HL-60/S4 (cell line): ENCODE measurements around the gene AJM1.
"Not testable (repeated sequence)": the region's sequence is repeated elsewhere in the genome, so short reads cannot be mapped to it uniquely, and the experiment has no call there.

ENCODE experiments used
- in situ Hi-C: fragments of 300-500 bp; cut with MboI; formaldehyde crosslinking; loops from 2 replicates; pipeline ENCODE4 v1.14.3; 2022; ENCODE audit warnings: low sequenced_read_pairs

The AJM1 gene

DNA sequence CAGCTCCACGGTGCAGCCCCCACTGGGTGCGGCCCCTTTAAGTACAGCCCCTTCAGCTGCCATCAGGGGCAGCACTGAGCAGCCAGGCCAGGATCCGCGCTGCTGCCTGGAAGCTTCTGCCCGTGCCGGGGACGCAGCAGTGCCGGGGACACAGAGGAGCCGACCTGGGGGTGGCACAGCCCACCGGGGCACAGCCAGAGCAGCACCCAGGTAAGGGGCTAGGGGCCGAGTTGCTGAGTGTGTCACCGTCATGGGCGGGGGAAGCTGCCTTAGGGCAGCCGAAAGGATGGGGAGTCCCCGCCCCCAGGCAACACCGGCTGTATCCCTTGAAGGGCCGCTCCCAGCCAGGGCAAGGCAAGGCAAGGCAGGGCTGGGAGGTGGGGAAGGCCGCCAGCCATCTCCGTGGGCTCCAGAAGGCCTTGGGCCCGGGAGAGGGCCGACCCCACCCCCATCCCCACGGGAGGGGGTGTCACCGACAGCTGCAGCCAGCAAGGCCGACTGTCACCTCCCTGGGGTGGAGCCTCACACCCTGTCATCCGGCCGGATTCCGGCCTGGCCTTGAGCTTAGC lies at the start of gene AJM1:
Gene AJM1, plus strand, starts transcription at position 99 of the 569 bp plus-strand sequence. CDS start 1,937 bp downstream, outside the sequence.
- in situ Hi-C loops: not testable (repeated sequence)

DNA sequence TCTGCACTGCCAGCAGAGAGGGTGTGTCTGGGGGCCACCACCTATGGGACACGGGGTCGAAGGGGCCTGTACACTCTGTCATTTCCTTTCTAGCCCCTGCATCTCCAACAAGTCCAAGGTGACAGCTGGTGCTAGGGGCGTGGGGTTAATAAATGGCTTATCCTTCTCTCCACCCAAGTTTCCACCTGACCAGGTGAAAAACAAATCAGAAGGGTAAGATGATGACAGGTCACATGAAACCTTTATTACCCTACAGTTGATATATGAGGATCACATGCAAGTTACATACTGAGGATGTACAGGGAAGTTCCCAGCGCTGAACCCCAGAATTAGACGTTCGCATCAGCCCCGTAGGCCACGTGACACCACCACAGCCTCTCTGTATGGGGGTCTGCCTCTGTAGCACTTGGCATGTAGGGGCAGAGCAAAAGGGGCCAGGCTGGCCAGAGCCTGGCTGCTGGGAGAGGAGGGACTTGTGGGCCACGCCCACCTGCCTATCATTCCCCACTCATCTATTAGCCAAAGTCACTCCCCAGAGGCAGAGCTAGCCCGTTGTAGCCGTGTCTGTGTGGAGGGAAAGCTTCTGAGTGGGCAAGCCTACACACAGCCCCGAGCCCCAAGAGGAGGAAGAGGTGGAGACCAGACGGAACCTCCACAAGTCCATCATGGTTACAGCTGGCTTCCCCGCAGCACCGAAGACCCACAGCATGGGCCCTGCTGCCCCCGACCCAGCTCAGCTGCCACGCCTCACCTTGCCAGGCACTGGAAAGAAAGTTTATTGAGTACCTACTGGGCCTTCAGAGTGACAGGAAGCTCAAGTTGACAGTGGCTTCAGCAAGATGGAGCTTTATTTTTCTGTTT lies 49.0 kb upstream of the AJM1 start:
- in situ Hi-C loops: loop anchor here (25.0 kb wide), 2 partner anchors 244 to 419 kb away; partner anchors contain the start of genes ABCA2, FUT7, NDOR1 and NPDC1

DNA sequence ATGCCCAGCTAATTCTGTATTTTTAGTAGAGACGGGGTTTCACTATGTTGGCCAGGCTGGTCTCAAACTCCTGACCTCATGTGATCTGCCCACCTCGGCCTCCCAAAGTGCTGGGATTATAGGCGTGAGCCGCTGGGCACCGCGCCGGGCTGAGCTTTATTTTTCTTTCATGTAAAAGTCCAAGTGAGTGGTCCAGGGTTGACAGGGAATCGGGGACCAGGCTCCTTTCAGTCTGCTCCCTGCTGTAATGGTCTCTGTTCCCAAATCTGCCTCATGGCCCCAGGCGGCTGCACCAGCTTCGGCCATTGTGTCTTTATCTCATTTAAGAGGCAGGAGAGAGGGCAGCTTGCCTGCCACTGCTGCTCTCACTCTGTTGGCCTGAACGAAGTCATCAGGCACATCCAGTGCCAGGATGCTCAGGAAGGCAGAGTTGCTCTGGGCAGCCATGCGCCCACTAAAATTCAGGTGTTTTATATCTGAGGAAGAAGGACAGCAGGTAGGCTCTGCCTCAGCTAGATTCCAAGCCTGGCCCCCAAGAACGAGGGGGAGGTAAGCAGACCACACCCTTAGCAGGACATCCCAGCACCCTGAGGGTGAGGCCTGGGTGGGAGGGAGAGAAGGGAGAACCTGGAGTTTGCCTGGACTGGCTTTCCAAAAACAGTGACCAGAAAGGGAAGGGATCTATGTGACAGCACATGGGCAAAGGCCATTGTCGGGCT lies 47.8 kb upstream of the AJM1 start:
- in situ Hi-C loops: loop anchor here (25.0 kb wide), 2 partner anchors 243 to 418 kb away; partner anchors contain the start of genes ABCA2, FUT7, NDOR1 and NPDC1

DNA sequence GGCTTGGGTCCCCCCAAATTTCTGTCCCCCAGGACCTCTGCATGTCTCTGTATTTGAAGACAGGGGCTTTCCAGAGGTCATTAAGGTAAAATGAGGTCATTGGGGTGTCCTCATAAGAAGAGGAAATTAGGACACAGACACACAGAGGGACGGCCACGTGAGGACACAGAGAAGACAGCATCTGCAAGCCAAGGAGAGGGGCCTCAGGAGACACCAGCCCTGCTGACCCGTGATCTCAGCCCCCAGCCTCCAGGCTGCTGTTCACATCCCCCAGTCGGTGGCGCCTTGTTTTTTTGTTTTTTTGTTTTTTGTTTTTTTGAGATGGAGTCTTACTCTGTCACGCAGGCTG lies 47.3 kb upstream of the AJM1 start:
- in situ Hi-C loops: loop anchor here (25.0 kb wide), 2 partner anchors 242 to 417 kb away; partner anchors contain the start of genes ABCA2, FUT7, NDOR1 and NPDC1

DNA sequence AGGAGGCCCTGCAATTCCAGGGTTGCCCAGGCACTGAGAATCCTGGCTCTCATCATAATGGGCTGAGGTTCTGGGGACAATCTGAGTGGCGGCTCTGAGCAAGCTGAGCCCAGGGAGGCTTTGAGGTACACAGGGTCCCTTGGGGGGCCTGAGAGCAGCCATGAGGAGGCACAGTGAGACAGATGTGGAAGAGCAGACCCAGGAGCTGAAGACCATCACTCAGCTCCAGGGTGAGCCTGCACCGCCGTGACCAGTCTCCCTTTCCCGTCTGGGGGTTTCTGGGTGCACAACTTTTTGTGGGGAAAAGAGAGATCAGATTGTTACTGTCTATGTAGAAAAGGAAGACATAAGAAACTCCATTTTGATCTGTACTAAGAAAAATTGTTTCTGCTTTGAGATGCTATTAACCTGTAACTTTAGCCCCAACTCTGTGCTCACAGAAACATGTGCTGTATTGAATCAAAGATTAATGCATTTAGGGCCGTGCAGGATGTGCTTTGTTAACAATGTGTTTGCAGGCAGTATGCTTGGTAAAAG lies 46.0 kb upstream of the AJM1 start, which contains the start of gene CCDC183:
Gene CCDC183, plus strand, starts transcription at position 101 of the 537 bp plus-strand sequence. Its CDS starts 60 bp downstream, at position 161.
- in situ Hi-C loops: loop anchor here (25.0 kb wide), 2 partner anchors 241 to 416 kb away; partner anchors contain the start of genes ABCA2, FUT7, NDOR1 and NPDC1

DNA sequence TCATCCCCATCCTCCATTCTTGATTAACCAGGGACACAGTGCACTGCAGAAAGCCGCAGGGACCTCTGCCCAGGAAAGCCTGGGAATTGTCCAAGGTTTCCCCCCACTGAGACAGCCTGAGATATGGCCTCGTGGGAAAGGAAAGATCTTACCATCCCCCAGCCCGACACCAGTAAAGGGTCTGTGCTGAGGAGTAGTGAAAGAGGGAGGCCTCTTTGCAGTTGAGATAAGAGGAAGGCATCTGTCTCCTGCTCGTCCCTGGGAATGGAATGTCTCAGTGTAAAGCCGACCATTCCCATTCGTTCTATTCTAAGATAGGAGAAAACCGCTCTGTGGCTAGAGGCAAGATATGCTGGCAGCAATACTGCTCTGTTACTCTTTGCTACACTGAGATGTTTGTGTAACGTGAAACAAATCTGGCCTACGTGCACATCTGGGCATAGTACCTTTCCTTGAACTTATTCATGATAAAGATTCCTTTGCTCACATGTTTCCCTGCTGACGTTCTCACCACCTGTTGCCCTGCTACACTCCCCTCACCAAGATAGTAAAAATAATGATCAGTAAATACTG lies 45.4 kb upstream of the AJM1 start:
- in situ Hi-C loops: loop anchor here (25.0 kb wide), 2 partner anchors 240 to 415 kb away; partner anchors contain the start of genes ABCA2, FUT7, NDOR1 and NPDC1

DNA sequence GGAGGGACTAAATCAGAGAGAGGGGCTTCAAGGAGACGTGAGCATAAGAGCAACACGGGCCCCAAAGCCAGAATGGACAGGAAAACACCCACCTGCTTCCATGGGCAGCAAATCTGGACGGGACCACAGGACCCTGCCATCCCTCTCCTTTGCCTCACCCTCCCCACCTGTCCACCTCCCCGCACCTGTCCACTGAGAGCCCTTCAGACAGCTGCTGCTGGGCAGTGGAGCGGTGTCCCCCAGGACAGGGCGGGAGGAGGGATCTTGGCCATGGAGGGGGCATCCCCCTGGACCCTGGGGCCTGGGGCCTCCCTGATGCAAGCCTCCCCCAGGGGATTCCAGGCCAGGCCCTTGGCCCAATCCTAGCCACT lies 43.6 kb upstream of the AJM1 start:
- in situ Hi-C loops: loop anchor here (25.0 kb wide), 2 partner anchors 239 to 414 kb away; partner anchors contain the start of genes ABCA2, FUT7, NDOR1 and NPDC1

DNA sequence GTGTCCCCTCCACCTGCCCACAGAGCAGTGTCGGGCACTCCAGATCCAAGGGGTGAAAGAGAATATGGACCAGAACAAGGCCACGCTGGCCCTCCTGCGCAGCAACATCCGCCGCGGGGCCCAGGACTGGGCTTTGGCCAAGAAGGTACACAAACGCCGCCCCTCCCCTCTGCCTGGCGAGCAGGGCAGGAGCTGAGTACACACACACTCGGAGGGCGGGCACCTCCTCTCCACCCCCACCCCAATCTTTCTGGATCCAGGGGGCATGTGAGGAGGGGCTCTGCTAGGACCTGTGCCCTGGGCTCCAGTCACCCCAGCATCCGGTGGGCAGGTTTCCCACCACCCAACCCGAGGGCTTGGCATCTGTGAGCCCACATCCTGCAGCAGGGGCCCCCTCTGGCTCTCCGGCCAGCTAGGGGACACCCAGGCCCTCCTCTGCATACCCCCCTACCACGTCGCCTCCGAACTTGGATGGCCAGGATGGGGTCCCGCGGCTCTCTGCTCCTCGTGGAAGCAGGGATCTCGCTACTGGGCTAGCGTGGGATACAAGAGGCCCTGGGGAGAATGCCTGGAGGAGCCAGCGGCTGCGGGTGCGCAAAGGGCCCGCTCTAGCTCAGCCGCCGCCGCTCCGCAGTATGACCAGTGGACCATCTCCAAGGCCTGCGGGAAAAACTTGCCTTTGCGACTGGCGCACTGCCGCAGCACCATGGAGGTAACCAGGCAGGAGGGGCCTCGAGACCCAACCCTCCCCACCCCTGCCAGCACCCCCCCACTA lies 43.0 kb upstream of the AJM1 start:
- in situ Hi-C loops: loop anchor here (25.0 kb wide), 2 partner anchors 238 to 413 kb away; partner anchors contain the start of genes ABCA2, FUT7, NDOR1 and NPDC1

DNA sequence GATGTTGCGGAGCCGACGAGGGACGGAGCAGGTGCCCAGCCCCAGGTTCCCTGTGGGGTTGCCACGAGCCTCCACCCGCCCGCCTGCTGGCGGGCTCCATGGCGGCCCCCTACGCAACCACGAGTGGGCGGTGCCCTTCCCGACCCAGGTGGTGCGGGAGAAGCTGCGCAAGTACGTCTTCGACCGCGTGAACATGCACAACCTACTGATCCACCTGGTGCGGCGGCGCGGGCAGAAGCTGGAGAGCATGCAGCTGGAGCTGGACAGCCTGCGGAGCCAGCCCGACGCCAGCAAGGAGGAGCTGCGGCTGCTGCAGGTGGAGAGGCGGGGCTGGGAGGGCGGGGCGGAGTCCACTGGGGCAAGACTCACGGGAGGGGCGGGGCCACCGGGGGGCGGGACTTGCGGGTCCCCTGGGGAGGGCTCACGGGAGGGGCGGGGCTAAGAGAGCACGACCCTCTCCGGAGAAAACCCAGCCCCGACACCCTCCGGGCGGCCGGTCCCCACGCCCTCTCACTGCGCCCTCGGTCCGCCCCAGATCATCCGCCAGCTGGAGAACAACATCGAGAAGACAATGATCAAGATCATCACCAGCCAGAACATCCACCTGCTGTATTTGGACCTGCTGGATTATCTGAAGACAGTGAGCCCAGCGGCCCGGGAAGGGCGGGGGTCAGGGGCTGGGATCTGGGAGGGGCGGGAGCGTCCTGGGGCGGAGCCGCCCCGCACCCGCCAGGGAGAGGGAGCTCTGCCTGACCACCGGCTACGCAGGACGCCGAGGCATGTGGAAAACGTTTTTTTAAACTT lies 42.2 kb upstream of the AJM1 start:
- in situ Hi-C loops: loop anchor here (25.0 kb wide), 2 partner anchors 237 to 412 kb away; partner anchors contain the start of genes ABCA2, FUT7, NDOR1 and NPDC1

DNA sequence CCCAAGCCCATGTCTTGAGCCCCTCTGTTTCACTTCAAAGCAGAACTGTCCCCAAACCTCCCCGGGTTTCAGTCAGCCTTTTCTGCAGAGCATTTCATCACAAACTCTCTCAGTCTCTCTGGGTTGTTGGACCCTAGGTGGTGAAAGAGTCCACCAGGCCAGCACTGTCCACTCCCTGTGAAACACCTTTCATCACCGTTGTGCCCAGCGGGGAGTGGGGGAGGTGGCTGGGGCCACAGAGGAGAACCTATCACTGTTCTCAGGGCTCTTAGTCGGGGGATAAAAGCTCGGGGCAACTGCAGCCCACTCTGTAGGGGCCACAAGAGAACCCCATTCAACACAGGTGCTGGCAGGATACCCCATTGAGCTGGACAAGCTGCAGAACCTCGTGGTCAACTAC lies 40.0 kb upstream of the AJM1 start:
- in situ Hi-C loops: no loop called here

DNA sequence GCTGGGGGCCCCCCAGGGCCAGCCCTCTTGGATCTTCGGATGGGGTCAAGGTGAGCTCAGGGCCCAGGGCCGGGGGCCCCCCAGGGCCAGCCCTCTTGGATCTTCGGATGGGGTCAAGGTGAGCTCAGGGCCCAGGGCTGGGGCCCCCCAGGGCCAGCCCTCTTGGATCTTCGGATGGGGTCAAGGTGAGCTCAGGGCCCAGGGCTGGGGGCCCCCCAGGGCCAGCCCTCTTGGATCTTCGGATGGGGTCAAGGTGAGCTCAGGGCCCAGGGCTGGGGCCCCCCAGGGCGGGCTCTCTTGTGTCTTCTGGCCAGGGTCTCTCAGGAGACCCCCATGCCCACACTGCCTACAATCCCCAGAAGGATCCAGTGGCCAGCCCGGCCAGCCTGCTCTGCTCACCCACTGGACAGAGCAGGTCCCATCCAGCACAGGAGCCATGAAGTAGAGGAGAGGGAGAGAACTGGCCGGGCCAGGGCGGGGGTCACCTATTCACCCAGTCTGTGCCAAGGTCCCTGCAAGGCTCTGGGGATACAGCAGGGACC lies 39.2 kb upstream of the AJM1 start:
- in situ Hi-C loops: not testable (repeated sequence)

DNA sequence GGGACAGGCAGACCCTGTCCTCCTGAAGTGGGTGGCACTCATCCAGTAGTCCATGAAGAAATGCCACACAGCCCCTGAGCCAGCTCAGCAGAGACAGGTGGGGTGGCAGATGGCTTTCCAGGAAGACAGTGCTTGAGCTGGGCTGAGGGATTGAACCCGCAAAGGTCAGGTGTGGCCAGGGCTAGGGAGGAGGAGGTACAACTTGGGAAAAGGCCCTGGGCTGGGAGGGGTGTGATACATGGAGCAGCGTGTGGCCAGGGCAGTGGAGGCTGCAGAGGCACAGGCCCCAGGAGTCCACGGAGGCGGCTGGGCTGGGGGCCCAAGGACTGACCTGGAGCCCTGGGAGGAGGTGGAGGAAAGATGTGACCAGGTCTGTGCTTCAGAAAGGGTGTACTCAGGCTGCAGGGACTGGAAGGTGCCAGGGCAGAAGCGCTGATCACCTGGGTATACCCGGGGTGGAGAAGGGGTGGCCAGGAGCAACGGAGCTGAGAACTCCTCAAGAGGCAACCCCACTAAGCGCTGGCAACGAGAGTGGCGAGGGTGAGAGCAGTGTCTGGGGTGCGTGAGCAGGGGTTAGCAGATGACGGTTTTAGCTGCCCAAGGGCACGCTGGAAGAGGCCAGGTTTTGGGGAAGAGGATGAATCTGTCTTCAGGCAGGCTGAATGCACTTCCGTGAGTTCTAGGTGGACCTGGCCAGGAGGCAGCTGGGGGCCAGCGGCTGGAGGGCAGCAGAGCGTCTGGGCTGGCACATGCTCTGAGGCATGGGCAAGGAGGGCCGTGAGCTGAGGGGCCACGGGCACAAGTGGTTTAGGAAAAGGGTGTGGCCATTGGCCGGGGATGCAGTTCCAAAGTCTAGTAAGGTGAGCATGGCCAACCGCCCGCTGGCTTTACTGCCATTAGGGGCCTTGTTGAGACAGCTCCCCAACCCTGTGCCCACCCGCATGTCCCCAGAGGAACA lies 38.4 kb upstream of the AJM1 start:
- in situ Hi-C loops: no loop called here

DNA sequence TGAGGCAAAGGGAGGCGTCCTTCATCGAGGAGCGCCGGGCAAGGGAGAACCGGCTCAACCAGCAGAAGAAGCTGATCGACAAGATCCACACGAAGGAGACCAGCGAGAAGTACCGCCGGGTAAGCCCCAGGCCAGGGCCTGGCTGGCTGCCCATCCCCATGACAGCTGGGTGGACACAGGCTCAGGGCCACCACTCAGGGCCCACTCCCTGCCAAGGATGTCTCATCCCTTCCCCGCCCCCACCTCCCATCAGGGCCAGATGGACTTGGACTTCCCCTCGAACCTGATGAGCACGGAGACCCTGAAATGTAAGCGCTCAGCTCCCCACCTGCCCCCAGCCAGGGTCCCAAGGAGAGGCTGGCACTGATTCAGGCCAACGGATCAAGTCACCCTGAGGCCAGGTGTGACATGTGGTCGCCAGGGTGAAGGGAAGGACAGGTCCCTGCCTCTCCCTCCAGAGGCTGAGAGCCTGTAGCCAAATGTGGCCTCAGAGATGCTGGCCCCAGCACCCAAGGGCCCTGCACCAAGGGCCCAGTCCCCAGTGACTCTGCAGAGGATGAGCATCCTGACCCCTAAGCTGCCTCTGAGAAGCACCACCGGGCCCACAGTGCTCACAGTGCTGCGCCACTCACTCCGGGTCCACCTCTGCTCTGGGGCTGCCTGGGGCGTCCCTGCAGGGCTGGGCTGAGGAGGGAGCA lies 37.6 kb upstream of the AJM1 start:
- in situ Hi-C loops: no loop called here

DNA sequence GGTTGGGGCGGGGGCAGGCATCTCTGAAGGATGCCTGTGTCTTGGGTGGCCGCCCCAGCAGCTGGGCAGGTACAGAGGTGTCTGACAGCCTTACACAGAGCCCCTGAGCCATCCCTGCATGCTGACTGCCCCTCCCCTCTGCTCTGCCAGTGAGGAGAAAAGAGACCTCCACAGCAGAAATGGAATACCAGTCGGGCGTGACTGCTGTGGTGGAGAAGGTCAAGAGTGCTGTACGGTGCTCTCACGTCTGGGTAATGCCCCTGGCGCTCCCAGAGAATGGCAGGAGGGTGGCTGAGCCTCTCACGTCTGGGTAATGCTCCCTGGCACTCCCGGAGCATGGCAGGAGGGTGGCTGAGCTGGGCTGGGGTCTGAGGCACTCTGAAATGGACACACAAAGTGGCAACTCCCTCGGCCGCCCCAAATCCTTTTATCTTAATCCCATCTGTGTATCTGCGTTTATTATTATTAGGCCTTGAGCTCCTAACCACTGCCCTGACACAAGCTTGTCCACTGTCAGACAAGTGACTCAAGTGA lies 37.0 kb upstream of the AJM1 start:
- in situ Hi-C loops: no loop called here

DNA sequence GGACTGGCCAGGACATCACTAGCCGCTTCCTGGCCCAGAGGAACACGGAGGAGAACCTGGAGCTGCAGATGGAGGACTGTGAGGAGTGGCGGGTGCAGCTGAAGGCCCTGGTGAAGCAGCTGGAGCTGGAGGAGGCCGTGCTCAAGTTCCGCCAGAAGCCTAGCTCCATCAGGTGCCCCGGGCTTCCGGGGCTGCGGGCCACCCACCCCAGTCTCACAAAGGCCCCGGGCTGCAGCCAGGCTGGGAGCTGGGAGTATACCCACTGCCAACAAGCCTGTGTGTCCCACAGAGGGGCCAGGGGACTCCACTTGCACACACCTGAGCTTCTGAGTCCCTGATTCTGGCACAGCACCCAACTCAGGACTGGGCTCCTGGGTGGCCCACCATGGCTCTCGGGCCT lies 36.2 kb upstream of the AJM1 start:
- in situ Hi-C loops: no loop called here

DNA sequence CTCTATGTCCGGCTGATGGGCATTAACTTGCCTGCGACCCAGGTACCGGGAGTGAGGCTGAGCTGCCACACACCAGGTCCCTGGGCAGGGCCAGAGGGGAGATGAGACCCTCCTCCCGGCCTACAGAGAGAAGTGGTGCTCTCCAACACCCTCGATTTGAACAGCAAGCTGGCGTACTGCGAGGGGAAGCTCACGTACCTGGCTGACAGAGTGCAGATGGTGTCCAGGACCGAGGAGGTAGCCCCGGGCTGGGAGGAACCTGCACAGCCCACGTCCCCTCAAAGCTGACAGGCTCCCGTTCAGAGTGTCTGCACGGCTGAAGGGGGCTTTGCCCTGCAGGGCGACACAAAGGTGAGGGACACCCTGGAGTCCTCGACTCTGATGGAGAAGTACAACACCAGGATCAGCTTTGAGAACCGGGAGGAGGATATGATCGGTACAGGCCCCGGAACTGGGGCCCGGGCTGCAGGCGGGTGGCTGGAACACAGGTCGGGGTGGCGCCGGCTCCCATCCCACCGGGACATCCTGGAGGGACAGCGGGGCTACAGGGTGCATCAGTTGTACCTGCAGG lies 35.6 kb upstream of the AJM1 start:
- in situ Hi-C loops: no loop called here
